ENCODE data around the gene SLC6A8.
A peak's percentile ranks its signal among the peaks of the same experiment; 100 is the strongest.
"Not testable (repeated sequence)": the region's sequence is repeated elsewhere in the genome, so short reads cannot be mapped to it uniquely, and the experiment has no call there.

The SLC6A8 gene

DNA sequence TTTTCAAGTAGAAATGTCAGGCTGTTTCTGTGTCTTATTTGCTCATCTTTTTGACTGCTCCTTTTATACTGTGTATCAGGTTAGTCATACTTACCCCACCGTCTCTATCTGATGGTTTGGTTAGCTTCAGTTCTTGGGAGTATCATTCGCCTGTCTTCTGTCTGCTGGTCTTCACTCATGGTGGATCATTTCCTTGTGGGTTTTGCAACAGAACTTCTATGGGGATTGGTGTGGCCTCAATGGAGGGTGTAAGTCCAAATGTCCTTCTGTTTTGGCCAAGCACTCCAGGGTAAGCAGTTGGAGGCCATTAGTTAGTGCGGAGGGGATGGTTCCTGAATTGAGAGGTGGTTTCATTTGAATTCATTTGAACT is 44.1 kb downstream of the SLC6A8 start:
- Mint-ChIP-seq H3K27ac (peak overlapping the region; percentile 1), H3K36me3 (ENCODE audit: low read depth) (peaks cover 1% of the 10 kb centered on the region), H3K4me1 (ENCODE audit: low read depth) (peaks cover 38% of the 10 kb centered on the region), H3K27me3 (peaks cover 25% of the 10 kb centered on the region), H3K4me3 (no peak overlapping the region), H3K9me3 (peaks cover 4% of the 10 kb centered on the region)
- DNase-seq: no peak

DNA sequence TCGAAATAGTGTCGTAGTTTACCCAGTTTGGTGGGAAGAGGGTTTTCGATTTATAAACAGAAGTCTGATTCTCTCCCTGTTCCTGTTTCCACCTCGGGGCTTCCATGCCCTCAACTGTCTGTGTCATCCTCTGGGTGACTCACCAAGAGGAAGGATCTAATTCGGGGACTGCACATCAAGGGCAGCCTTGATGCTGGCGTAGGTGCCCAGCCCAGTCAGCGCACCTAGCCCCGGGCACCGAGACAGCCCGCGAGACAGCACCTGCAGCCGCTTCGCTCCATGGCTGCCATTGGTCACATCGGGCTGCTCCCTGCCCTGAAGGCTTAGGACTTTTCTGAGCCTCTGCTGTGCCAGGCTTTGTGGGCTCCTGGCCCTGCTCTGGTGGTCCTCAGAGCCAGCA is 44.7 kb downstream of the SLC6A8 start:
- no peak overlapping the region for H3K4me3 Mint-ChIP-seq
- peaks cover 32% of the 10 kb centered on the region for H3K4me1 Mint-ChIP-seq (ENCODE audit: low read depth)
- H3K9me3 Mint-ChIP-seq: peaks cover 4% of the 10 kb centered on the region
- no peak for DNase-seq
- peaks cover 1% of the 10 kb centered on the region for H3K36me3 Mint-ChIP-seq (ENCODE audit: low read depth)
- peaks cover 26% of the 10 kb centered on the region for H3K27me3 Mint-ChIP-seq
- no peak overlapping the region for H3K27ac Mint-ChIP-seq

DNA sequence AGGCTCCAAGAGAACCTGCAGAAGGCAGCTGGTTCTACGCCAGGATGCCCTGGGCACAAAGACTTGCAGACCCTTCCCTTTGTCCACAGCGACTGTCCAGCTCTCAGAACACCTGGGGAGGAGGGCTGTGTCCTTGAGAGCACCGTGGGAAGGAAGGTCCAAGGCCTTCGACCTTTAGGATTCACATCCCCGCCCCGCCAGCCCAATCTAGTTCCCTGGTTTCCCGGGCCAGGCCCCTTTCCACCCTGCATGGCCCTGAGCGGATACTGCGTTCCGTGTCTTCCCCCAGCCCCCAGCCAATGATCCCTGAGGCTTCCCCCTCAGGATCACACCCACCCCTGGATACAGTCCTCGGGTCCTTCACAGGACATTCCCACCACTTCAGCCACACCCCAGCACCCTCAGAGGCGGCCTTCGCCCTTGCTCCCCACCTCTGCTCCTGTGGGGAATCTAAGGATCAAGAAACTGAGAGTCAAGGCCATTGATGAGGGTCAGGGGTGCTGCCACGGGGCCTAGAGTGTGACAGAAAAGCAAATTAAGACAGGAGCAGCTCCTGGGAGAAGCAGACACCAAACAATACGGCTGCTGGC is 46.0 kb downstream of the SLC6A8 start:
- peaks cover 1% of the 10 kb centered on the region for H3K36me3 Mint-ChIP-seq (ENCODE audit: low read depth)
- no peak overlapping the region for H3K4me3 Mint-ChIP-seq
- H3K9me3 Mint-ChIP-seq: peaks cover 4% of the 10 kb centered on the region
- H3K27me3 Mint-ChIP-seq: peaks cover 23% of the 10 kb centered on the region
- DNase-seq: no peak
- no peak overlapping the region for H3K27ac Mint-ChIP-seq
- H3K4me1 Mint-ChIP-seq (ENCODE audit: low read depth): peaks cover 27% of the 10 kb centered on the region

DNA sequence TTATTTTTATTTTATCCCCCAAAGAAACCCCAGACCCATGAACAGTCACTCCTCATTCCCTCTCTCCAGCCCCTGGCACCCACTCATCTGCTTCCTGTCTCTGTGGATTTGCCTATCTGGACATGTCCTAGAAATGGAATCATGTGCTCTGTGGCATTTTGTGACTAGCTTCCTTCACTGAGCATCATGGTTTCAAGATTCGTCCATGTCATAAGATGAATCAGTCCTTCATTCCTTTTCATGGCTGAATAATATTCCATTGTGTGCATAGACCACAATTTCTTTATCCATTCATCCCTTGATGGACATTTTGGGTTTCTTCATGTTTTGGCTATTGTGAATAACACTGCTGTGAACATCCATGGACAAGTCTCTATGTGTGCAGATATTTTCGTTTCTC is 47.1 kb downstream of the SLC6A8 start:
- Mint-ChIP-seq H3K27ac (no peak overlapping the region), H3K4me1 (ENCODE audit: low read depth) (peaks cover 32% of the 10 kb centered on the region)

DNA sequence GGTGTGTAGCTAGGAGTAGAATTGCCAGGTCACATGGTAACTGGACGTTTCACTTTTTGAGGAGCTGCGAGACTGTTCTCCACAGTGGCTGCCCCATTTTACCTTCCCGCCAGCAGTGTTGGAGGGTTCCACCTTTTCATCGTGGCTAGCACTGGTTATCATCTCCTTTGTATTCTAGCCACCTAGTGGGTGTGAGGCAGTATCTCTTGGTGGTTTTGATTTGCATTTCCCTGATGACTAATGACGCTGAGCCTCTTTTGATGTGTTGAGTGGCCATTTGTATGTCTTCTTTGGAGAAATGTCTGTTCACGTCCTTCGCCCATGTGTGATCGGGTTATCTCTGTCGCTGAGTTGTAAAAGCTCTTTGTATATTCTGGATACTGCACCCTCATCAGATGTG is 47.5 kb downstream of the SLC6A8 start:
- no peak overlapping the region for H3K4me3 Mint-ChIP-seq
- DNase-seq: peak; percentile 28
- peaks cover 36% of the 10 kb centered on the region for H3K4me1 Mint-ChIP-seq (ENCODE audit: low read depth)
- peaks cover 20% of the 10 kb centered on the region for H3K27me3 Mint-ChIP-seq
- H3K36me3 Mint-ChIP-seq (ENCODE audit: low read depth): no peaks in the 10 kb centered on the region
- peaks cover 4% of the 10 kb centered on the region for H3K9me3 Mint-ChIP-seq
- no peak overlapping the region for H3K27ac Mint-ChIP-seq

More for the DNA sequence above, 47.1 kb downstream of the SLC6A8 start:
- Mint-ChIP-seq H3K9me3 (peaks cover 4% of the 10 kb centered on the region), H3K4me3 (no peak overlapping the region), H3K27me3 (peaks cover 20% of the 10 kb centered on the region), H3K36me3 (ENCODE audit: low read depth) (no peaks in the 10 kb centered on the region)
- no peak for DNase-seq

DNA sequence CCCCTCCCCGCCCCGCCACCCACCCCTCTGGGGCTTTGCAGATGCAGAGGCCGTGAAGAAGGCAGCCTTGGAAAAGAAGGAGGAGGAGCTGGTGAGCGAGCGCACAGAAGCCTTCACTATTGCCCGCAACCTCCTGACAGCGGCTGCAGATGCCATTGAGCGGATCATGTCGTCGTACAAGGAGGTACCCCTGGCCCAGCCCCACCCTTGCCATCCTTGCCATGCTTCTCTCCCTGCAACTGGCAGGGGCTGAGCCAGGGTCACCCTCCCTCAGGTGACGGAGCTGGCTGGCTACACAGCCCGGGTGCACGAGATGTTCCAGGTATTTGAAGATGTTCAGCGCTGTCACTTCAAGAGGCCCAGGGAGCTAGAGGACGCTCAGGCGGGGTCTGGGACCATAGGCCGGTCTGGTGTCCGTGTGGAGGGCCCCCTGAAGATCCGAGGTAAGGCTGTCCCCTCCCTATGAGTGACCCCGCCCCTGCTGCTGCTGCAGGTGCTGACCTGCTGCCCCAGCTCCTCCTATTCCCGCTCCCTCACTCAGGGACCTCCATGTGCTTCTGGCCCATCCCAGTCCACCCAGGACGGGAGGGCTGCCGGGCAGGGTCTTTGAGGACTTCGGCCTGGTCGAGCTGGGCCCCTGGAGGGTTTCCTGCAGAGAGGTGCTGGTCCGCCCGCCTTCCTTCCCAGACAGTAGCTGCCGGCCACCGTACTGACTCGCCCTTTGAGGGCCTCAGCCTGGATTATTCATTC is 48.5 kb downstream of the SLC6A8 start:
- peaks cover 23% of the 10 kb centered on the region for H3K27me3 Mint-ChIP-seq
- H3K4me1 Mint-ChIP-seq (ENCODE audit: low read depth): peaks cover 36% of the 10 kb centered on the region
- H3K27ac Mint-ChIP-seq: no peak overlapping the region
- H3K4me3 Mint-ChIP-seq: no peak overlapping the region
- H3K9me3 Mint-ChIP-seq: peaks cover 4% of the 10 kb centered on the region
- no peaks in the 10 kb centered on the region for H3K36me3 Mint-ChIP-seq (ENCODE audit: low read depth)
- DNase-seq: no peak

DNA sequence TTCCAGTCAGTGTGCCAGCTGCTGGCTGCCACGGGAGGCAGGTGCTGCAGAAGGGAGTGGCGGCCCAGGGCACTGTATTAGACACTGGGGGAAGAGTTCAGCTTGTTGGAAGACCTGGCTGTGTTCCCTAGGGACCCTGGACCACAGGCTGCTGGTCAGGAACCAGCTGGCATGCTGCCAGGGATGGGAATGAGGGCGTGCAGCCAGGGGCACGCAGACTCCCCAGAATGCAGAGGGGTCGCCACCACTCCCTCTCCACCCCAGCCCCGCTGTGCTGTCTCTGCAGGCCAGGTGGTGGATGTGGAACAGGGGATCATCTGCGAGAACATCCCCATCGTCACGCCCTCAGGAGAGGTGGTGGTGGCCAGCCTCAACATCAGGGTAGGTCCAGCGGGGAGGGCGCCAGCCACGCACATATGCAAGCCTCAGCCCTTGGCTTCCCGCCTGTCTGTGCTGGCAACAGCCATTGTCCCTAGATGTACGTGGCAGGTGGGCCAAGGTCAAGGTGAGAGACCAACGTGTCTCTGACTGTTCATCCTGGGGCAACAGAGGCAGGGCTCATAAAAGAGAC is 49.2 kb downstream of the SLC6A8 start:
- H3K4me1 Mint-ChIP-seq (ENCODE audit: low read depth): peaks cover 29% of the 10 kb centered on the region
- no peak overlapping the region for H3K4me3 Mint-ChIP-seq
- no peak overlapping the region for H3K27ac Mint-ChIP-seq

DNA sequence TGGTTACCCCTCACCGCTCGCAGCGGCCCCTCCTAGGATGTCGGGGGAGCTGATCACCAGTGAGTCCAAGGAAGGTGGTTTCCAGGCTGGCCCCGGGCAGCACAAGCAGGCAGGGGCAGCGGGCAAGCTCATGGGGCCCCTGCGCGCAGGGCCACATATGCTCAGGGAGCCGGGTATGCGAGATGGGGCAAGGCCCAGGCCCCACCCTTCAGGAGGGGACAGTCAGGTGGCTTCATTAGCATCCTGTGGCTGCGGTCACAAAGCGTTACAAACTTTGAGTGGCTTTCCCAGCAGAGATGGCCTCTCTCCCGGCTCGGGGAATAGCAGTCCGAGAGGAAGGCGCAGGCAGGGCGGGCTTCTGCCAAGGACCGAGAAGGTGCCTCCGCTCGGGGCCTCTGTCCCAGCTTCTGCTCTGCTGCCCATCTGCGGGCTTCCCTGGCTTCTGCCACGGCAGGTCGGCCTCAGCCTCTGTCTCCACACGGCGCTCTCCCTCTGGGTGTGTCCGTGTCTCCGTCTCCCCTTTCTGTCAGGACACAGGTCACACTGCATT is 50.4 kb downstream of the SLC6A8 start:
- no peak overlapping the region for H3K27ac Mint-ChIP-seq
- H3K4me1 Mint-ChIP-seq (ENCODE audit: low read depth): peaks cover 26% of the 10 kb centered on the region
- H3K36me3 Mint-ChIP-seq (ENCODE audit: low read depth): no peaks in the 10 kb centered on the region
- no peak overlapping the region for H3K4me3 Mint-ChIP-seq
- peaks cover 29% of the 10 kb centered on the region for H3K27me3 Mint-ChIP-seq
- DNase-seq: no peak
- H3K9me3 Mint-ChIP-seq: no peaks in the 10 kb centered on the region

More for the DNA sequence above, 49.2 kb downstream of the SLC6A8 start:
- peaks cover 27% of the 10 kb centered on the region for H3K27me3 Mint-ChIP-seq
- no peak for DNase-seq
- no peaks in the 10 kb centered on the region for H3K9me3 Mint-ChIP-seq
- no peaks in the 10 kb centered on the region for H3K36me3 Mint-ChIP-seq (ENCODE audit: low read depth)

DNA sequence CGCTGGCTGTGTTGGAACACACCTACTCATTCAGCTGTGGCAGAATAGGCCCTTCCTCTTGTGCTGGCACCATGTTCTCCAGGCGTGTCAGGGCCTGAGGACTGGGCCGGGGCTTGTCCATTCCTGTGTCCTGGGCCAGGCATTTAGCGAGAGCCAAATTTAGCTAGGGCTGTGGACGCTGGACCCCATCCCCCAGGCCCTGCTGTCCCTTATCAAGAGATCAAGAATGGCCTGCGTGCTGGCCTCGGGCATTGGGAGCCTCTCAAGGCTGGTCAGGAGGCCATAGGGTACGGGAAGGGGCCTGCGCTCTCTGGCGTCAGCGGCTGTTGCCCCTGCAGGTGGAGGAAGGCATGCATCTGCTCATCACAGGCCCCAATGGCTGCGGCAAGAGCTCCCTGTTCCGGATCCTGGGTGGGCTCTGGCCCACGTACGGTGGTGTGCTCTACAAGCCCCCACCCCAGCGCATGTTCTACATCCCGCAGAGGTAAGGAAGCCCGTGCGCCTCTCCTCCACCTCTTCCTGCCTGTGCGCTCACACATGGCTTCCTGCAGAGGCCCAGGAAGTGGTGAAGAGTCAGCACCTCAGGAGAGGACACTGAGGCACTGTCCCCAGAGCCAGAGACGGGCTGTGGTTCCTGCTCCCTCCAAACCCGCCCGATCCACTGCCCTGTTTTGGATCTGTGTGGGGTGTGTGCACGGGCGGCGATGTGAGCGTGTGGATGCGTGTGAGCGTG is 52.2 kb downstream of the SLC6A8 start:
- H3K36me3 Mint-ChIP-seq (ENCODE audit: low read depth): no peaks in the 10 kb centered on the region
- peak overlapping the region; percentile 20 for H3K4me3 Mint-ChIP-seq
- peaks cover 33% of the 10 kb centered on the region for H3K27me3 Mint-ChIP-seq
- H3K9me3 Mint-ChIP-seq: no peaks in the 10 kb centered on the region
- peaks cover 27% of the 10 kb centered on the region for H3K4me1 Mint-ChIP-seq (ENCODE audit: low read depth)
- H3K27ac Mint-ChIP-seq: peak overlapping the region; percentile 33
- peak; percentile 60 for DNase-seq

DNA sequence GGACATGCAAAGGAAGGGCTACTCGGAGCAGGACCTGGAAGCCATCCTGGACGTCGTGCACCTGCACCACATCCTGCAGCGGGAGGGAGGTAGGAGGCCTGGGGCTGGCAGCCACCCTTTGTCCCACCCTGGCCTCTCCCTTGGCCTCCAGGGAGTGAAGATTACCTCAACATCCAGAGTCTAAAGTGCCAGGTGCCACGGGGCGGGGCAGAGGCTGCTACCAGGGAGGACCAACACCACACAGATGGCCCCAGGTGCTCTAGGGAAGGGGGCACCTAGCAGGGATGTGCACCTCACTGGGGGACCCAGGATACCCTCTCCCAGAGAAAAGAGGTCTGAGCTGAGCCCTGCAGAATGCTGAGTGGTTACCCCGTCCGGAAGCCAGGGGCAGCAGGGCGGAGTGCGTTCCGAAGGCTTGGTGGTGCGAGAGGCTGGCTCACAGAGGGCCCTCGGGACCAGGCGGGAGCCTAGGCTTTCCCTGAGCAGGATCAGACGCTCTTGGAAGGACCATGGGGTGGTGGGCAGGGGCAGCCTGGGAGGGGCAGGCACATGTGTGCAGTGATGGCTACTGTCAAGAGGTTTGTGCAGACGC is 53.0 kb downstream of the SLC6A8 start:
- peaks cover 19% of the 10 kb centered on the region for H3K4me1 Mint-ChIP-seq (ENCODE audit: low read depth)
- no peaks in the 10 kb centered on the region for H3K36me3 Mint-ChIP-seq (ENCODE audit: low read depth)
- no peaks in the 10 kb centered on the region for H3K9me3 Mint-ChIP-seq
- DNase-seq: no peak
- peak overlapping the region; percentile 33 for H3K27ac Mint-ChIP-seq
- peaks cover 38% of the 10 kb centered on the region for H3K27me3 Mint-ChIP-seq
- H3K4me3 Mint-ChIP-seq: no peak overlapping the region

DNA sequence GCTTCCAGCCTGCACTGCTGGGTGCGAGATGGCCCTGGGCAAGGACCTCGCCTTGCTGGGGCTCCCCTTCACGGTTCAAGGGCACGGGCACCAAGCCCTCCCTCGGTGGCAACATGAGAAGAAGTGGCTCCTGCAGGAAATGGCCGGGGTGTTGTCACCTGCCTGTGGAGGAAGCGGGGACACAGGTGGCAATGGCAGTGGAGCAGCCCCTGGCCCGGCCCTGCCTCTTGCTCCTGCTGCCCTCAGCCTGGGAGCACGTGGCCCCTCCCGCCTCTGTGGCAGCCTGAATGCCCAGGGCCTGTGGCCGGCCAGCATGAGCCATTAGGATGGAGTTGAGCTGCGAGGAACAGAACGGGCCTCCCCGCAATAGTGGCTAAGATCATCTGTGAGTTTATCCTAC is 53.7 kb downstream of the SLC6A8 start:
- Mint-ChIP-seq H3K9me3 (no peaks in the 10 kb centered on the region), H3K4me3 (no peak overlapping the region), H3K4me1 (ENCODE audit: low read depth) (peaks cover 19% of the 10 kb centered on the region), H3K36me3 (ENCODE audit: low read depth) (no peaks in the 10 kb centered on the region), H3K27ac (no peak overlapping the region), H3K27me3 (peaks cover 38% of the 10 kb centered on the region)
- no peak for DNase-seq

DNA sequence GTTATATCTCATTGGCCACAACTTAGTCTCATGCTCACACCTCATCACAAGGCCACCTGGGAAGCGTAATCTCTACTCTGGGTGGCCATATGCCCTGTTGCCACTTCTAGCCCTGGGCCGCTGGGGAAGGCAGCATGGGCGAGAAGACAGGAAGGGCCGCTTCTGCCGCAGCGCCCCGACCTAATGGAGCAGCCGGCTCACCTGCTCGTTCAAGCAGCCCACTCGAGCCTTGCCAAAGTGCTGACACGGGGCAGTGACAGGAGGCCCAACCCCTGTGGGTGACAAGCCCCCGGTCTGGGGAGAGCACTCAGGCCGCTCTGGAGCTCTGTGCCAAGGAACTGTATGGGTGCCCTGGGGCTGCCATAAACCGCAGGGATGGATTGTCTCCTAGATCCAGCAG is 54.4 kb downstream of the SLC6A8 start:
- H3K4me3 Mint-ChIP-seq, H3K27ac Mint-ChIP-seq, H3K9me3 Mint-ChIP-seq: not testable (repeated sequence)

DNA sequence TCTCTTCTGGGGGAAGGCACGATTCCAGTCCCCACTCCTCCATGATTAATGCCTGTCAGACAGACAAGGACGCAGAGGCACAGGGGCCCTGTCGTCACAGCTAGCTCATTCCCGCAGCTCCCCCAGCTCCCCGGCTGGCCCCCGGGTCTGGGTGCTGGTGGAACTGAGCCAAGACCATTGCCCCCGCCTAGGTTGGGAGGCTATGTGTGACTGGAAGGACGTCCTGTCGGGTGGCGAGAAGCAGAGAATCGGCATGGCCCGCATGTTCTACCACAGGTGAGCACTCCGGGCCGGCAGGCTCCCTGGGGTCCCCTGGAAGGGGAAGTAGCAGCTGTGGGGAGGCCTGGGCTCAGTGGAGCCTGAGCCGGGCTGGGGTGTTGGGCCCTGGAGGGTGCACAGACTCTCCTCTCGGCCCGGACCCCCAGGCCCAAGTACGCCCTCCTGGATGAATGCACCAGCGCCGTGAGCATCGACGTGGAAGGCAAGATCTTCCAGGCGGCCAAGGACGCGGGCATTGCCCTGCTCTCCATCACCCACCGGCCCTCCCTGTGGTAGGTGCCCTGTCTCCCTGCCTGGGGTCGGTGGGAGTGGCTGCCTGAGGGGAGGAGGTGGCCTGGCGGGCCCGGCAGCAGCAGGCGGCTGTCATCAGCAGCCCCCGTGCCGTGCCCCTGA is 55.2 kb downstream of the SLC6A8 start:
- peaks cover 19% of the 10 kb centered on the region for H3K4me1 Mint-ChIP-seq (ENCODE audit: low read depth)
- H3K36me3 Mint-ChIP-seq (ENCODE audit: low read depth); H3K27ac Mint-ChIP-seq; H3K4me3 Mint-ChIP-seq; DNase-seq; H3K9me3 Mint-ChIP-seq: not testable (repeated sequence)
- peaks cover 42% of the 10 kb centered on the region for H3K27me3 Mint-ChIP-seq

More for the DNA sequence above, 54.4 kb downstream of the SLC6A8 start:
- H3K36me3 Mint-ChIP-seq (ENCODE audit: low read depth); DNase-seq: not testable (repeated sequence)
- H3K4me1 Mint-ChIP-seq (ENCODE audit: low read depth): peaks cover 19% of the 10 kb centered on the region
- peaks cover 39% of the 10 kb centered on the region for H3K27me3 Mint-ChIP-seq
